C4-2B (cell line): ENCODE results near the gene RXRA.

Experiments
- H3K27ac ChIP-seq: fragments of 450-650 bp; 2 replicates; pipeline ENCODE4 v1.5.1; 2017
- ZFX ChIP-seq: fragments of 450-650 bp; IDR thresholded peaks from 2 replicates; pipeline ENCODE4 v1.6.1; 2017
- TF ChIP-seq, protein P1 (sequence below): fragments of 450-650 bp; conservative IDR thresholded peaks from 2 replicates; pipeline ENCODE4 v1.5.1; 2017; ENCODE audit warnings: mild to moderate bottlenecking

The RXRA gene

DNA sequence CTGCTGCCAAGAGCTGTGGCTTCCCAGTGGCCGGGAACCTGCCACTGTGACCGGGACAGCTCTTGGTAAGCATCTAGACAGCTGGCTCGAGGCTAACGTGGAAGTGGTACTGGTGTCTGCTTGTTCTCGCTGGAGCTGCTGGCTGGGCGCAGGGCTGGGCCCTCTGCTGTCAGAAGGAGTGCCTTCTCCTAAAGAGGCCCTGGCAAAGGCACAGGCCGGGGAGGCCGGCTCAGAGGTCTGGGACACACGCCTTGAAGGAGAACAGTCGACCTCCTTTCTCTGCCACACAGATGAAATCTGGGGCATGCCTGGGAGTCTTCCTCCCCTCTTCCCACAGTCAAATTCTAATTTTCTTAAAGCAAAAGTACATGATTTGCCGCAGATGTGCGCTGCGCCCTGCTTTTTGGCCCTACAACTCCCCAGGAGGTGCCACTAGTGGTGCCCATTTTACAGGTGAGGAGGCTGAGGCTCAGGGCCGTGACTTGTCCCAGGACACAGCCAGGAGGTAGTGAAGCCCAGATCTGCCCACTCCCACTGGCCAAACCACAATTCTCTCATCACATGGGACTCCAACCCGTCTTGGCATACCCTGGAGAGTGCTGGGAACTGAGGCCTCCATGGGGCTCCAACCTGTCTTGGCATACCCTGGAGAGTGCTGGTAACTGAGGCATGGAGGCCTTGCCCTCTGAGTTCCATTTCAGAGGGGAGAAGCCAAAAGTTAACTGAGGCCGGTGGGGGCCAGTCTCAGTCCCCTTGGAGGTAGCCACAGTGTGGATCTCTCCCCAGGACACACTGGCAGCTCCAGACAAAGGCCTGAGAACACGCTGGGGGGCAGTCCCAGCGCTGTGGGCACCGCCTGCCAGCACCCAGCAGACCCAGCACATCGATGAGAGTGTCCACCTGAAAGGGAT lies 12.0 kb upstream of the RXRA start:
- no peak overlapping the region for H3K27ac ChIP-seq
- TF ChIP-seq, protein P1, sequence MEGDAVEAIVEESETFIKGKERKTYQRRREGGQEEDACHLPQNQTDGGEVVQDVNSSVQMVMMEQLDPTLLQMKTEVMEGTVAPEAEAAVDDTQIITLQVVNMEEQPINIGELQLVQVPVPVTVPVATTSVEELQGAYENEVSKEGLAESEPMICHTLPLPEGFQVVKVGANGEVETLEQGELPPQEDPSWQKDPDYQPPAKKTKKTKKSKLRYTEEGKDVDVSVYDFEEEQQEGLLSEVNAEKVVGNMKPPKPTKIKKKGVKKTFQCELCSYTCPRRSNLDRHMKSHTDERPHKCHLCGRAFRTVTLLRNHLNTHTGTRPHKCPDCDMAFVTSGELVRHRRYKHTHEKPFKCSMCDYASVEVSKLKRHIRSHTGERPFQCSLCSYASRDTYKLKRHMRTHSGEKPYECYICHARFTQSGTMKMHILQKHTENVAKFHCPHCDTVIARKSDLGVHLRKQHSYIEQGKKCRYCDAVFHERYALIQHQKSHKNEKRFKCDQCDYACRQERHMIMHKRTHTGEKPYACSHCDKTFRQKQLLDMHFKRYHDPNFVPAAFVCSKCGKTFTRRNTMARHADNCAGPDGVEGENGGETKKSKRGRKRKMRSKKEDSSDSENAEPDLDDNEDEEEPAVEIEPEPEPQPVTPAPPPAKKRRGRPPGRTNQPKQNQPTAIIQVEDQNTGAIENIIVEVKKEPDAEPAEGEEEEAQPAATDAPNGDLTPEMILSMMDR: no peak
- TF ChIP-seq ZFX: peak; percentile 17; the same call in 1 of the 2 replicates

DNA sequence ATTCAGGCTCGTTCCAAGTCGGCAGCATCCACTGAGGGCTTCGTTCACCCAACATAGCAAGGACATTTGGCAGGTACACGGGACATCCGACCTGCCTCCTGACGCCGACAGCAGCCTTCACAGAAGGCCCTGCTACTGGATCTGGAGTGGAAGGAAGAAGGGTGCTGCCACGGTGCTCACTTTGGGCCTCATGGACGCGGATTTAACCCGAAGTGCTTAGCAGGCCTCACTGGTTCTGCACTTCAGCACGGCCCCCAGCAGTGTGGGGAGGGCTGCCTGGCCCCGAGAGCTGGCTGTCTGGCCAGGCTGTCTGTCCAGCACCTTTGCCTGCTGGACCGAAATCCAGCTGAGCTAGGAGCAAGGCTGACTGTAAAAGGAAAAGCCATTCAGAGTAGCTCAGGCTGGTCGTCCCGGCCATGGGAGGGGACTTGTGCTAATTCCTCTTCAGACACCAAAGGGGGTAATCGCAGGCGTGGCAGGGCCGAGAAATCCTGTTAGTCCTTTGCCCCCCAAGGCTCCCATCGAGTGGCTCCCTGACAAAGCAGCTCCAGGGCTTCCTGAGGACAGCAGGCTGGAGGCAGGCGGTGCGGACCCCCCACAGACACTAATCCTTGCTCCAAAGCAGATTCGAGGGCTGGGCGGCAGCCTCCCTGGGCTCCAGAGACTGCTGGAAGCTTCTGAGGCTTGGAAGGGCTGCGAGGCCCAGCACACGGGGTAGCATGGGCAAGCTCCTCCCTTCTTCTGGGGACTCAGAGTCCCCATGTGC lies 11.1 kb upstream of the RXRA start:
- TF ChIP-seq, protein P1: no peak
- TF ChIP-seq ZFX: no peak
- no peak overlapping the region for H3K27ac ChIP-seq

DNA sequence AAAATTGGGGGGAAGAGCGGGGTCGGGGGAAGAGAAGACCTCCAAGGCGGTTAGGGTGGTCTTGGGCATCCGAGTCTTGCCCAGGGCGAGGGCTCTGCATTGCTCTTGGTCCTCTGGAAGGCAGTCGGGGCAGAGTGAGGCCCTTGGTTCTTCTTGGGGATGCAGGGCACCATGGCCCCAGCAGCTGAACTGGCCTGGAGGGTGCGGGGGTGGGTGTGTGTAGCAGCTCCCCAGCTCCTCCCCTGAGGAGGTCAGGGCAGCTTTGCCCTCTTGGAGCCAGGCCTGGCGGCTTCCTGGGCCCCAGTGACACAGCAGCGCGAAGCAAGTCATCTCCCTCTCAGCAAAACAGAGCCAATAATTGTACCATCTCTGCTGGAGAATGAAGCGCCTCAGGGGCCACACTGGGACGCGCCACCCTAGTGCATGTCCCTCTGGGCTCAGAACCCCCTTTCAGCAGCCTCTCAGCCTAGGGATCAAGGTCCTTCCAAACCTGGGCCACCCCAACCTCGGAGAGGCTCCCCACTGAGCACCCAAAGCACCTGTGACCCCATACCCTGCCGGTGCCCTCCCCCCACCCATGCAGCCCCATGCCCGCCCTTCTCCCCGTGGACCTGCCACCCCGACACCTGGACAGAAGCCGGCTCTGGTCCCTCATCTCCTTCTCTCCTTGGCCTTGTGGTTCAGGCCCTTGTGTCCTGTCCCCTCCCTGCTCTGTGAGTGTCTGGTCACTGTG lies 10.4 kb upstream of the RXRA start:
- TF ChIP-seq ZFX: no peak
- TF ChIP-seq, protein P1: no peak
- no peak overlapping the region for H3K27ac ChIP-seq

DNA sequence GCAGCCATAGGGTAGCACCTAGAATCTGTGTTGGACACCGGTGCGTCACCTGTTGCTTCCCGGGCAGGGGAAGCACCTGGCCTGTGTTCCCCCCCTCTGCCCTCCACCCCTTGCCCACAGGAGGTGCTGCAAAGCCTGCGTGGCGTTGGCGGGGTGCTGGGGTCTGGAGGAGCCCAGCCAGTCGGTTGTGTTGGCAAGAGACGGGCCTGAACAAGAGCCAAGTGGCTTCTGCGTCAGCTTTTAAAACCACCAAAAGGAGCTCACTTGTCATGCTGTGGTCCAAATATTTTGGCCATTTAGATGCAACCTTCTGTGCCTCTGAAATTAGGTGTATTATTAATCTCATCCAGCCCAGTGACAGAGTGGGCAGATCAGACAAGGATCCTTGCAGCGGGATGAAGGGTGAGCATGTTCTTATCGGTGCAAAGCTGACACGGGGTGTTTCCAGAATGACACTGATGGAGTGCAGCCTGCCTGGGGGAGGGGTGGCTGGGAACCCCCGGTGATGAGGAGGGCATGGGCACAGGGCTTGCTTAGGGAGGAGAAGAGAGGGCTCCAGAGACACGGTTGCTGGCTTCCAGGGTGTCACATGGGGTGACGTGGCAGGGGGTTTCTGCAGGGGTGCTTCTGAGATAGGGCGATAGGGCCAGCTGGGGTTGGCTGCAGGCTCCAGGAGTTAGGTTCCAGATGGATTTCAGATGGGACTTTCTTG lies 9.7 kb upstream of the RXRA start:
- H3K27ac ChIP-seq: no peak overlapping the region
- no peak for TF ChIP-seq ZFX
- TF ChIP-seq, protein P1: no peak

DNA sequence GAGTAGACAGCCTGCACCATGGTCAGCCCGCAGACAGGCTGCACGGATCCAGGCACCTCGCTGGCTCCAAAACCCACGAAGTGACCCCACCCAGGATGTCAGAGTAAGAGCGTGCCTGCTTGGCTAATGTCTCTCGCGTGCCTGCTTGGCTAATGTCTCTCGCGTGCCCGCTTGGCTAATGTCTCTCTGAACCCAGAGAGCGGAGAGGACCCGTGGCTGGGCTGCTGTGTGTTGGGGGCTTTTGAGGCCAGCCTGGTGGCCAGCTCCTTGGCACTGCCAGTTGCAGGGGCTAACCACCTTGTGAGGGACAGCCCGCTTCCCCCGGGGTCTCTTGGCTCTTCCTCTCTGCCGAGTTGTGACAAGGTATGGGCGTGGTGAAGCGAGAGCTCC lies 8.9 kb upstream of the RXRA start:
- H3K27ac ChIP-seq: no peak overlapping the region
- TF ChIP-seq, protein P1: no peak
- no peak for TF ChIP-seq ZFX

DNA sequence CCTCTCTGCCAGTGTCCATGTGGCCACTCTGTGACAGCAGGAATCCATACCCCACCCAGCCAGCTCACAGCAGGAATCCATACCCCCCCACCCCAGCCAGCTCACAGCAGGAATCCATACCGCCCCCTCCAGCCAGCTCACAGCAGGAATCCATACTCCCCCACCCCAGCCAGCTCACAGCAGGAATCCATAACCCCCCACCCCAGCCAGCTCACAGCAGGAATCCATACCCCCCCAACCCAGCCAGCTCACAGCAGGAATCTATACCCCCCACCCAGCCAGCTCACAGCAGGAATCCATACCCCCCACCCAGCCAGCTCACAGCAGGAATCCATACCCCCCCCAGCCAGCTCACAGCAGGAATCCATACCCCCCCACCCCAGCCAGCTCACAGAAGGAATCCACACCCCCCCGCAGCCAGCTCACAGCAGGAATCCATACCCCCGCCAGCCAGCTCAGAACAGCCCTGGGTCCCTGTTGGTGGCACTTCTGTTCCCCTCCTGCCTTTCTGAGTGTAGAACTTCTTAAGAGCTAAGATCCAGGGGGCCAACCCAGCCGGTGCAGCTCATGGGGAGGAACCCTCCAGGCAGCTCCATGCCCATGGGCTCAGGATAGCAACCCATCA lies 8.4 kb upstream of the RXRA start:
- TF ChIP-seq, protein P1: no peak
- TF ChIP-seq ZFX: no peak
- no peak overlapping the region for H3K27ac ChIP-seq
